BLaER1 (cell line): ENCODE results near the gene PNPLA7.
A peak's percentile ranks its signal among the peaks of the same experiment; 100 is the strongest.

ENCODE experiments used
- H3K27ac ChIP-seq: shearing (Covaris generic); formaldehyde crosslinking; 2 replicates; pipeline ENCODE4 v1.8.1; 2022
- H3K27me3 ChIP-seq: shearing (Covaris generic); formaldehyde crosslinking; 2 replicates; pipeline ENCODE4 v1.8.1; 2022
- H3K36me3 ChIP-seq: shearing (Covaris generic); formaldehyde crosslinking; 2 replicates; pipeline ENCODE4 v1.8.1; 2022
- H3K4me1 ChIP-seq: shearing (Covaris generic); formaldehyde crosslinking; 2 replicates; pipeline ENCODE4 v1.8.1; 2022
- H3K4me2 ChIP-seq: shearing (Covaris generic); formaldehyde crosslinking; 2 replicates; pipeline ENCODE4 v1.8.1; 2022
- H3K4me3 ChIP-seq: shearing (Covaris generic); formaldehyde crosslinking; 2 replicates; pipeline ENCODE4 v1.8.1; 2022
- H3K9ac ChIP-seq: shearing (Covaris generic); formaldehyde crosslinking; 2 replicates; pipeline ENCODE4 v1.8.1; 2022
- H3K9me3 ChIP-seq: shearing (Covaris generic); formaldehyde crosslinking; 2 replicates; pipeline ENCODE4 v1.8.1; 2022
- H4K20me1 ChIP-seq: shearing (Covaris generic); formaldehyde crosslinking; 2 replicates; pipeline ENCODE4 v1.8.1; 2022
- Cebpa-rat ChIP-seq: shearing (Covaris generic); IDR thresholded peaks from 2 replicates; pipeline ENCODE4 v1.8.1; 2022

PNPLA7 gene

DNA sequence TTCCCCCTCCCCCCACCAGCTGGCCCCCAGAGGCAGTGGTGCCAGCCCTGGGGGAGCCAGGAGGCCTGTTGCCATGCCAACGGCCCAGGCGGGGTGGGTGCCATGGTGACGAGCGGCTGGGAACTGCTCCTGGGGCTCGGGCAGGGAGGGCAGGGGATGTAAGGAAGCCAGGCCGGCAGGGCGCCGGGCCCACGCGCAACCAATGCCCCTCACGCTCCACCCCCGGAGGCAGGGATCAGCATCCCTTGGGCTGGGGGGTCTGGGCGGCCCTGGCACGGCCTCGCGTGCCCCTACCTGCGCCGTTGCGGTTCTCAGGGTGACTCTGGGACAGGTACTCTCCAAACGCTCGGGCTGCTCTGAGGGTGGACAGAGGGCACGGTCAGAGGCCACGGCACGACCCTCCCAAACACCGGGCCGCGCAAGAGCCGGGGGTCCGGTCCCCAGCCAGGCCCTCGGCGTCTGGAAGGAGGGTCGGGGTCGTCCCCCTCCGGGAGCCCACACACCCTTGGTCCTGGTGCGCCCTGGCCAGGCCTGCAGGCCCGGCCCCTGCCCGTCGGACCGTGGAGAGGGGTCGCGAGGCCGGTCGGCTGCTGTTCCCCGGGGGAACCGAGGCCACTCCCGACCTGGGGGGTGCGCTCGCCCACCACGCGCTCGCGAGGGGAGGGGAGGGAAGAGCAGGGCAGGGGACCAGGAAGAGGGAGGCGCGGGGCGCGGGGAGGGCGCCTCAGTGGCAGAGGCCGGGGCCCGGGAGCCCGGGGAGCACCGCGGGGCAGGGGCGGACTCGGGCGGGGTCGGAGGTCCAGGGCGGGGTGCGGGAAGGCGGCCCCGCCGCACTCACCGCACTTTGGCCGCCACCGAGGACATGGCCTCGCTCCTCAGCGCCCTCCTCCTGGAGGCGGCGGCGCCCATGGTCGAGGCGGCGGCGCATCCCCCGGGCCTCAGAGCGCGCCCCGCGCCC, 91.7 kb downstream of the PNPLA7 start:
- Histone ChIP-seq H4K20me1 (peaks cover 56% of the 10 kb centered on the region), H3K9ac (peak overlapping the region; percentile 82), H3K27ac (peak overlapping the region; percentile 84), H3K4me1 (peaks cover 90% of the 10 kb centered on the region), H3K4me3 (peak overlapping the region; percentile 79), H3K27me3 (peaks cover 12% of the 10 kb centered on the region), H3K36me3 (peaks cover 27% of the 10 kb centered on the region), H3K9me3 (no peaks in the 10 kb centered on the region), H3K4me2 (peak overlapping the region; percentile 99)
- TF ChIP-seq Cebpa-rat = no peak

DNA sequence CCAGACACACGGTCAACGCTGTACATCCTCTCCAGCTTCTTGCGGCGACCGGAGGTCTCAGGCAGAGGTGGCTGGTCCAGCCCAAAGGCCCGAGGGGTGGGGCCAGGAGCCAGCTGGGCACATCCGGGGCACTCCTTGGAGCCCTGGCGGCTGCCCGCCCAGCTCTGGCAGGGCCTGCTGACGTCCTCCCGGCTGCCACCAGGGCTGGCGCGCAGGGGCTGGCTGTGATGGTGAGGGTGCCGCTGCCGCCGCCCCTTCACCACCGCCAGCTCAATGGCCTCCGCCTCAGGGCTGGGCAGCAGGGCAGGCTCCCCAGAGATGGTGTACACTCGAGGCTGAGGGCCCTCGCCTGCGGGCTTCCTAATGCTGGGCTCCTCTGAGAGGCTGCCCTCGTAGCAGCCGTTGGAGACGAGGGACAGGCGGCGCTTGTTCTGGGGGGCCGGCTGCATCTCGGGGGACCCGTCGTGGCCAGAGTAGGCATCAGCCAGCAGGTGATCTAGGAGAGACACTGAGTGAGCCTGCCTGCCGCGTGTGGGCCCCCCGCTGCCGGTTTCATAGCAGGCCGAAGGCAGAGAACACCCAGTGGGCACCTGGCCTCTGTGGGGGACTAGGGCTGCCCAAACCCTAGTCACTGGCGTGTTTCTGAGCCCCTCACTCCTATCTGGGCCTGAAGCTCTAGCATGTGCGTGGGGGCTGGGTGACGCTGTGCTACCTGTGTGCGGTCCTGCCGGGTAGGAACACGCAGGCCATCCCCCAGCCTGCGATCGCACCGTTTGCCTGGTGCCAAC, 92.6 kb downstream of the PNPLA7 start:
- H3K27me3 ChIP-seq = peaks cover 8% of the 10 kb centered on the region
- H3K36me3 ChIP-seq = peaks cover 36% of the 10 kb centered on the region
- peak overlapping the region; percentile 79 for H3K4me3 ChIP-seq
- H3K4me2 ChIP-seq = peak overlapping the region; percentile 99
- peaks cover 62% of the 10 kb centered on the region for H4K20me1 ChIP-seq
- H3K9ac ChIP-seq = peak overlapping the region; percentile 82; the same call in 1 of the 2 replicates
- peaks cover 90% of the 10 kb centered on the region for H3K4me1 ChIP-seq
- no peaks in the 10 kb centered on the region for H3K9me3 ChIP-seq
- no peak for TF ChIP-seq Cebpa-rat
- H3K27ac ChIP-seq = peak overlapping the region; percentile 84; the same call in 1 of the 2 replicates

- peak overlapping the region; percentile 99 for H3K4me2 ChIP-seq
- H3K4me3 ChIP-seq = peak overlapping the region; percentile 79; the same call in 1 of the 2 replicates
Measured at GRCh38 chr9:137456864-137457405, 93.3 kb downstream of the PNPLA7 start.

DNA sequence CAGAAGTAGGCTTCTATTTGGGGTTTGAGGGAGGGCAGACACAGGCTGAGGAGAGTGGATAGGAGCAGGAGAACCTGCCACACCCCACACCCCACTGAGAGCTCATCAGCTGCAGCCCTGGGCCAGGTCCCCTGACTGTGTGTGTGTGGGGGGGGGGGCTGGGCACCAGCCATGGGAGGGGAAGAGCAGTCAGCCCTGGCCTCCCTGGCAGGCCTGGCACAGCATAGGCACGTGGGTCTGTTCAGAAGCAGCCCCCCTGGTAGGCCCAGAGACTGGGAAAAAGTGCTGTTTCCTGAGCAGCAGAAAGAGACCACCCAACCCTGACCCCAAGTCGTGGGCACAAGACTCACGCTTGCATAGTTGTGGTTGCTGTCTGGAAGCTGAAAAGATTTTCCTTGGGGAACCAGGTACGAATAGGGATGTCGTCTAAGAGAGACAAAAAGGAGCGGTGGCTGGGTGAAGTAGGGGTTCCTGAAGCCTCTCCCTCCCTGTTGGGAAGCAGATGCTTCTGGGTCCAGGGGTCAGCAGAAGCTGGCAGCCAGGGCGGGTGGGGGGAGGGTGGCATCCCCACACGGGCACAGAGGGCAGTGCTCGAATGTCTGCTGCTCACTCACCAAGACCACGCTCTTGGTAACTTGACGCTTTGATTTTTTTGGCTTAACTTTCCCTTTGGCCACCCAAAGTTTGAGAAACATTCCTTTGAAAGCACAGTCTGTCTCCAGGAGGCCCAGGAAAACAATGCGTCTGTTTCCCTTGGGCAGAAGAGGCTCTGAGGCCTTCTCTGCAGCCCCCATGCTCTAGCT, 93.9 kb downstream of the PNPLA7 start:
- peaks cover 38% of the 10 kb centered on the region for H3K36me3 ChIP-seq
- no peak overlapping the region for H3K27ac ChIP-seq
- peaks cover 88% of the 10 kb centered on the region for H3K4me1 ChIP-seq
- peak overlapping the region; percentile 79; the same call in 1 of the 2 replicates for H3K4me3 ChIP-seq
- peak overlapping the region; percentile 99 for H3K4me2 ChIP-seq
- H3K9me3 ChIP-seq = no peaks in the 10 kb centered on the region
- H3K9ac ChIP-seq = 0 out of 2 replicates have a peak overlapping the region, but pooled peaks have one; percentile 10
- no peak for TF ChIP-seq Cebpa-rat
- H3K27me3 ChIP-seq = no peaks in the 10 kb centered on the region
- peaks cover 63% of the 10 kb centered on the region for H4K20me1 ChIP-seq

More at GRCh38 chr9:137456864-137457405, 93.3 kb downstream of the PNPLA7 start:
- H3K27me3 ChIP-seq = peaks cover 1% of the 10 kb centered on the region; the same call in 1 of the 2 replicates
- peaks cover 38% of the 10 kb centered on the region for H3K36me3 ChIP-seq
- H4K20me1 ChIP-seq = peaks cover 63% of the 10 kb centered on the region
- no peak overlapping the region for H3K27ac ChIP-seq
- H3K9me3 ChIP-seq = no peaks in the 10 kb centered on the region
- peaks cover 90% of the 10 kb centered on the region for H3K4me1 ChIP-seq
- H3K9ac ChIP-seq = no peak overlapping the region
- TF ChIP-seq Cebpa-rat = no peak

DNA sequence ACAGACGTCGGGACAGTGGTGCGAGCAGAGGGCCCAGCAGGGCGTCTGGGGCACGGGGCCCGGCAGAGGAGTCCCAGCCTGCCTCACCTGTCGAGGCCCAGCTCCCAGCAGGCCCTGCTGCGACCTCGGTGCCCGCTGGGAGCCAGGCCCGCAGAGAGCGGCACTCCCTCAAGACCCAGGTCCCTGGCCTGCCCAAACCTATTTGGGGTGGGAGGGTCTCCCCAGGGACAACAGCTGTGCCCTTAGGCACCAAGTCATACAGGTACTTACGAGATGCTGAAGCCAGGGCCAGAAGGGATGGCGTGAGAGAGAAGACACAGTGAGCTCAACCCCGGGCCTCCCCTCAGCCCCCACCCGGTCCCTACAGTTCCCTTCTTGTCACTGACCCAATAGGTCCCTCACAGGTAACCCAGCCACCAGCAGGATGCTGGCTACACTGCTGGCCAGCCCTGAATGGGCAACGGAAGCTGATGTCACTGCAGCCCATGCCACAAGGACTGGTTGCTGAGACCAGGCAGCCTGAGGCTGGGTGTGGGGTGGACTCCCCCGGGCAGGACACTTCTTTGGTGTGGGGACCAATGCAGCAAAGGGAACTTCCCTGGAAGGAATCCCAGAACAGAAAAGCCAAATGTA, 94.7 kb downstream of the PNPLA7 start:
- TF ChIP-seq Cebpa-rat = no peak
- Histone ChIP-seq H3K4me3 (no peak overlapping the region), H3K9me3 (no peaks in the 10 kb centered on the region), H3K4me1 (peaks cover 86% of the 10 kb centered on the region), H3K4me2 (peak overlapping the region; percentile 99), H3K27me3 (no peaks in the 10 kb centered on the region), H3K36me3 (peaks cover 38% of the 10 kb centered on the region), H3K27ac (peak overlapping the region; percentile 5; the same call in 1 of the 2 replicates), H3K9ac (peak overlapping the region; percentile 23; the same call in 1 of the 2 replicates), H4K20me1 (peaks cover 63% of the 10 kb centered on the region)

GRCh38 chr9:137454597-137455358, 95.4 kb downstream of the PNPLA7 start:
- Histone ChIP-seq H3K9ac (peak overlapping the region; percentile 57; the same call in 1 of the 2 replicates), H3K4me2 (peak overlapping the region; percentile 99), H3K4me3 (peak overlapping the region; percentile 59), H3K27ac (peak overlapping the region; percentile 5), H3K9me3 (no peaks in the 10 kb centered on the region), H3K4me1 (peaks cover 85% of the 10 kb centered on the region), H3K36me3 (peaks cover 42% of the 10 kb centered on the region), H4K20me1 (peaks cover 69% of the 10 kb centered on the region), H3K27me3 (no peaks in the 10 kb centered on the region)
- no peak for TF ChIP-seq Cebpa-rat

GRCh38 chr9:137454145-137454596, 96.0 kb downstream of the PNPLA7 start:
- H3K4me2 ChIP-seq = peak overlapping the region; percentile 99
- peaks cover 86% of the 10 kb centered on the region for H3K4me1 ChIP-seq
- H3K4me3 ChIP-seq = peak overlapping the region; percentile 59
- H3K9me3 ChIP-seq = no peaks in the 10 kb centered on the region
- no peaks in the 10 kb centered on the region for H3K27me3 ChIP-seq
- peaks cover 48% of the 10 kb centered on the region for H3K36me3 ChIP-seq
- peak overlapping the region; percentile 5 for H3K27ac ChIP-seq
- H3K9ac ChIP-seq = peak overlapping the region; percentile 57; the same call in 1 of the 2 replicates
- peaks cover 75% of the 10 kb centered on the region for H4K20me1 ChIP-seq
- TF ChIP-seq Cebpa-rat = no peak

GRCh38 chr9:137453643-137454081, 96.5 kb downstream of the PNPLA7 start:
- Histone ChIP-seq H3K27ac (no peak overlapping the region), H3K27me3 (no peaks in the 10 kb centered on the region), H3K4me3 (peak overlapping the region; percentile 44; the same call in 1 of the 2 replicates), H3K4me1 (peaks cover 89% of the 10 kb centered on the region), H4K20me1 (peaks cover 78% of the 10 kb centered on the region), H3K9me3 (no peaks in the 10 kb centered on the region), H3K36me3 (peaks cover 52% of the 10 kb centered on the region), H3K9ac (no peak overlapping the region), H3K4me2 (peak overlapping the region; percentile 78)
- no peak for TF ChIP-seq Cebpa-rat
